K562 (cell line): ENCODE data around the gene PPARD. TPM values are rescaled to one million over a fixed set of nuclear protein-coding genes. Genes with fewer than 3 reads are reported as not detected.

Source experiments
- ATAC-seq: fragments of 200-7000 bp; cut with Tn5 transposase; 3 replicates; pipeline ENCODE4 v1.9.1; 2020; ENCODE audit warnings: moderate library complexity
- BruUV-seq: library from RNA; stranded (reverse); fragments of 400-500 nt; replicated peaks from 2 replicates; lab custom pipeline; 2021; lab: Mats Ljungman, UMichigan
- CTCF ChIA-PET: fragments of 300-600 bp; formaldehyde crosslinking; extraction: SDS; loops from one replicate; lab custom pipeline; 2021; ENCODE audit warnings: low intra/inter-chr PET ratio; lab: Yijun Ruan, JAX
- POLR2A ChIA-PET: fragments of 300-600, 350-650 bp; sonication (Branson Sonifier 250); formaldehyde crosslinking; extraction: SDS; loops from one replicate; lab custom pipeline; 2021; ENCODE audit warnings: antibody characterized with exemption, inconsistent platforms; lab: Yijun Ruan, JAX
- DNase-seq, 4 experiments: peaks; one replicate each; pipeline versions ENCODE4 v3.0.0 to v3.0.0-alpha.2; 2011 to 2018; ENCODE audit warnings: low spot score in 3 of 4, mixed read lengths in 3 of 4; ENCODE audit errors: extremely low read depth in 1 of 4
- FAIRE-seq: peaks from 2 replicates; lab custom pipeline; 2011; peaks lifted over from hg19 to GRCh38; lab: Jason Lieb, UNC
- H2AFZ ChIP-seq: 2 replicates; pipeline ENCODE4 v1.6.0; 2011; ENCODE audit warnings: low read depth, low read length, control low read depth, inconsistent platforms
- H3K27ac ChIP-seq: fragments of 200-600 bp; 3 replicates; pipeline ENCODE4 v1.8.0; 2011; ENCODE audit warnings: low read depth, mild to moderate bottlenecking, control low read depth, inconsistent platforms, low read length, moderate library complexity, mixed read lengths; ENCODE audit errors: extremely low read depth
- H3K27me3 ChIP-seq, 2 experiments: fragments of 300-600 bp in 1 of 2; 2 replicates in 1 of 2; 3 replicates in 1 of 2; pipeline versions ENCODE4 v1.6.0 to v1.8.0; 2011; ENCODE audit warnings: inconsistent platforms in 2 of 2, low read length in 2 of 2, mild to moderate bottlenecking in 1 of 2, mixed read lengths in 1 of 2, moderate library complexity in 1 of 2; ENCODE audit not compliant: control insufficient read depth in 2 of 2, insufficient read depth in 2 of 2
- H3K36me3 ChIP-seq: fragments of 300-600 bp; 3 replicates; pipeline ENCODE4 v1.8.0; 2011; ENCODE audit warnings: mild to moderate bottlenecking, low read length, inconsistent platforms; ENCODE audit not compliant: control insufficient read depth, insufficient read depth
- H3K4me1 ChIP-seq, 2 experiments: fragments of 200-600 bp in 1 of 2; replicated peaks in 1 of 2; 2 replicates in 1 of 2; 3 replicates in 1 of 2; pipeline versions ENCODE4 v1.5.1 to v1.8.0; 2011; ENCODE audit warnings: inconsistent platforms in 2 of 2, low read length in 2 of 2, mild to moderate bottlenecking in 1 of 2, mixed read lengths in 1 of 2, moderate library complexity in 1 of 2; ENCODE audit not compliant: control insufficient read depth in 2 of 2, insufficient read depth in 2 of 2
- H3K4me2 ChIP-seq: 2 replicates; pipeline ENCODE4 v1.6.1; 2011; ENCODE audit warnings: low read length, control low read depth, inconsistent platforms, mixed read lengths; ENCODE audit not compliant: insufficient read depth
- H3K4me3 ChIP-seq: fragments of 200-600 bp; sonication (generic), shearing (Covaris generic); 2 replicates; pipeline ENCODE4 v1.5.1; 2016; ENCODE audit warnings: control low read depth, inconsistent platforms
- H3K79me2 ChIP-seq: fragments of 200-600 bp; 3 replicates; pipeline ENCODE4 v1.8.0; 2011; ENCODE audit warnings: low read length, inconsistent platforms; ENCODE audit not compliant: control insufficient read depth, insufficient read depth
- H3K9ac ChIP-seq, 2 experiments: 2 replicates each; pipeline versions ENCODE4 v1.6.0 to v1.6.1; 2011; ENCODE audit warnings: low read depth in 2 of 2, low read length in 2 of 2, control low read depth in 1 of 2, inconsistent platforms in 1 of 2, mild to moderate bottlenecking in 1 of 2, mixed read lengths in 1 of 2; ENCODE audit not compliant: insufficient read depth in 1 of 2
- H3K9me1 ChIP-seq: one replicate; pipeline ENCODE4 v1.6.0; 2011; ENCODE audit warnings: inconsistent platforms, mild to moderate bottlenecking, low read length, moderate library complexity; ENCODE audit not compliant: control insufficient read depth, insufficient read depth
- H3K9me3 ChIP-seq: replicated peaks from 2 replicates; pipeline ENCODE4 v1.5.1; 2011; ENCODE audit warnings: low read depth, low read length, inconsistent platforms; ENCODE audit not compliant: control insufficient read depth, insufficient read depth
- H4K20me1 ChIP-seq: replicated peaks from 2 replicates; pipeline ENCODE4 v1.6.1; 2011; ENCODE audit warnings: low read length, inconsistent platforms, mixed read lengths; ENCODE audit not compliant: control insufficient read depth, insufficient read depth
- DLX4 ChIP-seq: fragments of 250-450 bp; sonication (Bioruptor Pico); IDR thresholded peaks from 2 replicates; pipeline ENCODE4 v1.6.1; 2021; ENCODE audit warnings: mild to moderate bottlenecking
- DNMT1 ChIP-seq: fragments of 450-650 bp; IDR thresholded peaks from 2 replicates; pipeline ENCODE4 v1.6.1; 2016; ENCODE audit warnings: antibody characterized with exemption, mild to moderate bottlenecking
- SPI1 ChIP-seq: IDR thresholded peaks from 2 replicates; pipeline ENCODE4 v1.6.1; 2011; ENCODE audit warnings: low read depth, low read length, control low read depth, borderline replicate concordance
- WGBS: fragments of 100-300 bp; shearing (Covaris generic); methylation state at CpG from one replicate; pipeline ENCODE4 v1.1.6; 2016; ENCODE audit warnings: low coverage, mixed read lengths; ENCODE audit not compliant: insufficient coverage; ENCODE audit errors: missing lambda C conversion rate; 5-methylcytosine and 5-hydroxymethylcytosine counted together
- in situ Hi-C: fragments of 300-500 bp; cut with MboI; formaldehyde crosslinking; loops from 4 replicates; pipeline ENCODE4 v1.15.0; 2018; ENCODE audit warnings: inconsistent platforms, mixed read lengths
- intact Hi-C: fragments of 100-400 bp; cut with micrococcal nuclease; formaldehyde crosslinking; loops from 2 replicates; pipeline ENCODE4 v1.14.2; 2022
- polyA plus RNA-seq, 8 experiments: library from polyadenylated mRNA; depleted of rRNA in 4 of 8; stranded (reverse) in 5 of 8; unstranded in 3 of 8; fragments of >200 nt; fragmentation: Nextera tagmentation in 2 of 8; fragmentation: Illumina TruSeq in 1 of 8; extraction: Ambion mirVana in 2 of 8; extraction: Trizol in 1 of 8; gene quantifications; 2 replicates each; pipeline versions ENCODE4 v1.2.1 to v1.2.3, GENCODE V29; 2011 to 2014; ENCODE audit warnings: inconsistent platforms in 1 of 8, missing spikeins in 1 of 8
- total RNA-seq, 7 experiments: library from RNA; depleted of rRNA in 6 of 7; stranded (reverse); fragments of >200 nt in 6 of 7; fragmentation: Illumina TruSeq in 2 of 7; extraction: Trizol in 2 of 7; gene quantifications; 2 replicates each; pipeline versions ENCODE4 v1.2.1 to v1.2.3, GENCODE V29; 2011 to 2021; ENCODE audit warnings: low replicate concordance in 1 of 7
- TF ChIP-seq, protein P1 (sequence below), 2 experiments: fragments of 450-650 bp in 1 of 2; sonication (generic) in 1 of 2; formaldehyde crosslinking in 1 of 2; IDR thresholded peaks; 2 replicates each; pipeline versions ENCODE4 v1.7.1 to v1.9.0; 2016 to 2022; ENCODE audit warnings: inconsistent platforms in 1 of 2, mild to moderate bottlenecking in 1 of 2, missing genetic modification reagents in 1 of 2

The PPARD gene
- total and polyA plus RNA-seq, 9 of the 15 experiments (the other 6 are each of a cell fraction or from before 2014, with no cell fraction given) = 0.14 to 13.2 (median 3.8) TPM

GRCh38 chr6:35385457-35386202 lies 43.3 kb downstream of the PPARD start:
- intact Hi-C loops = no loop called here
- Histone ChIP-seq H3K9me1 (no peaks in the 10 kb centered on the region), H3K27ac (no peak overlapping the region), H3K4me3 (no peak overlapping the region), H3K79me2 (no peaks in the 10 kb centered on the region), H3K9ac (peak overlapping the region in 1 of 2 experiments; percentile 1; a peak in 1 of 4 replicates), H3K27me3 (no peaks in the 10 kb centered on the region; a peak in 1 of 5 replicates), H4K20me1 (no peaks in the 10 kb centered on the region), H2AFZ (no peak overlapping the region), H3K4me2 (no peak overlapping the region), H3K4me1 (peaks cover 5 to 6% of the 10 kb centered on the region in 2 experiments; a peak in 3 of 5 replicates), H3K36me3 (no peaks in the 10 kb centered on the region), H3K9me3 (no peaks in the 10 kb centered on the region)
- ChIA-PET POLR2A (no interaction called here), CTCF (no interaction called here)
- 64% methylated on average over 12 of the region's 14 CpGs for WGBS
- in situ Hi-C loops = no loop called here
- ATAC-seq = peak; percentile 58
- peak in 2 of 4 experiments; percentile 38 to 42 for DNase-seq
- TSS peak; percentile 30 for BruUV-seq
- FAIRE-seq = peak; percentile 46
- TF ChIP-seq DLX4 (CRISPR knock-in tag) (no peak), DNMT1 (no peak), SPI1 (peak; percentile 53; the same call in 1 of the 2 replicates)
- TF ChIP-seq, protein P1, sequence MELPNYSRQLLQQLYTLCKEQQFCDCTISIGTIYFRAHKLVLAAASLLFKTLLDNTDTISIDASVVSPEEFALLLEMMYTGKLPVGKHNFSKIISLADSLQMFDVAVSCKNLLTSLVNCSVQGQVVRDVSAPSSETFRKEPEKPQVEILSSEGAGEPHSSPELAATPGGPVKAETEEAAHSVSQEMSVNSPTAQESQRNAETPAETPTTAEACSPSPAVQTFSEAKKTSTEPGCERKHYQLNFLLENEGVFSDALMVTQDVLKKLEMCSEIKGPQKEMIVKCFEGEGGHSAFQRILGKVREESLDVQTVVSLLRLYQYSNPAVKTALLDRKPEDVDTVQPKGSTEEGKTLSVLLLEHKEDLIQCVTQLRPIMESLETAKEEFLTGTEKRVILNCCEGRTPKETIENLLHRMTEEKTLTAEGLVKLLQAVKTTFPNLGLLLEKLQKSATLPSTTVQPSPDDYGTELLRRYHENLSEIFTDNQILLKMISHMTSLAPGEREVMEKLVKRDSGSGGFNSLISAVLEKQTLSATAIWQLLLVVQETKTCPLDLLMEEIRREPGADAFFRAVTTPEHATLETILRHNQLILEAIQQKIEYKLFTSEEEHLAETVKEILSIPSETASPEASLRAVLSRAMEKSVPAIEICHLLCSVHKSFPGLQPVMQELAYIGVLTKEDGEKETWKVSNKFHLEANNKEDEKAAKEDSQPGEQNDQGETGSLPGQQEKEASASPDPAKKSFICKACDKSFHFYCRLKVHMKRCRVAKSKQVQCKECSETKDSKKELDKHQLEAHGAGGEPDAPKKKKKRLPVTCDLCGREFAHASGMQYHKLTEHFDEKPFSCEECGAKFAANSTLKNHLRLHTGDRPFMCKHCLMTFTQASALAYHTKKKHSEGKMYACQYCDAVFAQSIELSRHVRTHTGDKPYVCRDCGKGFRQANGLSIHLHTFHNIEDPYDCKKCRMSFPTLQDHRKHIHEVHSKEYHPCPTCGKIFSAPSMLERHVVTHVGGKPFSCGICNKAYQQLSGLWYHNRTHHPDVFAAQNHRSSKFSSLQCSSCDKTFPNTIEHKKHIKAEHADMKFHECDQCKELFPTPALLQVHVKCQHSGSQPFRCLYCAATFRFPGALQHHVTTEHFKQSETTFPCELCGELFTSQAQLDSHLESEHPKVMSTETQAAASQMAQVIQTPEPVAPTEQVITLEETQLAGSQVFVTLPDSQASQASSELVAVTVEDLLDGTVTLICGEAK (IDR thresholded peaks at IDR 0.05) = peak; percentile 51
- TF ChIP-seq, protein P1 (CRISPR knock-in tag; IDR thresholded peaks at IDR 0.05) = no peak
